IMR-90 (cell line): Measurements from ENCODE around the gene ATXN1. TPM values are rescaled to one million over a fixed set of nuclear protein-coding genes. Genes with fewer than 3 reads are reported as not detected.

Experiments
- ATAC-seq: fragments of 200-7000 bp; cut with Tn5 transposase; 2 replicates; pipeline ENCODE4 v1.9.1; 2020; ENCODE audit warnings: low read depth, mild to moderate bottlenecking, moderate library complexity
- BruUV-seq: library from RNA; stranded (reverse); fragments of 400-500 nt; replicated peaks from 2 replicates; lab custom pipeline; 2021; lab: Mats Ljungman, UMichigan
- CTCF ChIA-PET: fragments of 300-600 bp; formaldehyde crosslinking; extraction: SDS; loops from one replicate; lab custom pipeline; 2021; ENCODE audit warnings: antibody characterized with exemption; lab: Yijun Ruan, JAX
- POLR2A ChIA-PET: fragments of 300-600 bp; sonication (Branson Sonifier 250); formaldehyde crosslinking; loops from one replicate; lab custom pipeline; 2022; ENCODE audit warnings: antibody characterized with exemption; ENCODE audit not compliant: unreplicated experiment; lab: Charles Lee
- DNase-seq: peaks from one replicate; pipeline ENCODE4 v3.0.0; 2013
- H2AFZ ChIP-seq: replicated peaks from 2 replicates; pipeline ENCODE3; 2013; ENCODE audit warnings: low read length, mild to moderate bottlenecking; ENCODE audit not compliant: poor library complexity
- H2AK5ac ChIP-seq: 2 replicates; pipeline ENCODE4 v1.6.1; 2013; ENCODE audit warnings: low read depth, low read length, inconsistent platforms
- H2AK9ac ChIP-seq: replicated peaks from 2 replicates; pipeline ENCODE3; 2013; ENCODE audit warnings: mild to moderate bottlenecking, low read depth, low read length, moderate library complexity; ENCODE audit not compliant: poor library complexity
- H2BK120ac ChIP-seq: 2 replicates; pipeline ENCODE4 v1.6.1; 2013; ENCODE audit warnings: low read depth, low read length, inconsistent platforms
- H2BK15ac ChIP-seq: 3 replicates; pipeline ENCODE4 v1.6.1; 2013; ENCODE audit warnings: low read depth, low read length, inconsistent platforms
- H2BK20ac ChIP-seq: 2 replicates; pipeline ENCODE4 v1.6.1; 2013; ENCODE audit warnings: low read depth, mild to moderate bottlenecking, inconsistent platforms, low read length, moderate library complexity
- H2BK5ac ChIP-seq: 2 replicates; pipeline ENCODE4 v1.6.1; 2013; ENCODE audit warnings: mild to moderate bottlenecking, low read depth, low read length, inconsistent platforms; ENCODE audit not compliant: poor library complexity, severe bottlenecking
- H3K14ac ChIP-seq: replicated peaks from 2 replicates; pipeline ENCODE4 v1.6.1; 2013; ENCODE audit warnings: low read depth, low read length, inconsistent platforms
- H3K18ac ChIP-seq: 2 replicates; pipeline ENCODE4 v1.6.1; 2013; ENCODE audit warnings: low read depth, low read length, control low read depth
- H3K23ac ChIP-seq: 2 replicates; pipeline ENCODE4 v1.6.1; 2013; ENCODE audit warnings: low read depth, low read length, inconsistent platforms
- H3K27ac ChIP-seq: 2 replicates; pipeline ENCODE4 v1.5.1; 2013; ENCODE audit warnings: mild to moderate bottlenecking, control low read depth, low read length; ENCODE audit not compliant: insufficient read depth
- H3K27me3 ChIP-seq: 2 replicates; pipeline ENCODE4 v1.6.1; 2013; ENCODE audit warnings: low read length; ENCODE audit not compliant: control insufficient read depth, insufficient read depth
- H3K36me3 ChIP-seq: 2 replicates; pipeline ENCODE4 v1.6.1; 2013; ENCODE audit warnings: low read length, mixed read lengths; ENCODE audit not compliant: control insufficient read depth, insufficient read depth
- H3K4ac ChIP-seq: 2 replicates; pipeline ENCODE4 v1.6.1; 2013; ENCODE audit warnings: low read depth, low read length, inconsistent platforms
- H3K4me1 ChIP-seq: 2 replicates; pipeline ENCODE4 v1.6.1; 2013; ENCODE audit warnings: low read length, mixed read lengths; ENCODE audit not compliant: control insufficient read depth, insufficient read depth
- H3K4me2 ChIP-seq: 2 replicates; pipeline ENCODE4 v1.6.1; 2013; ENCODE audit warnings: low read depth, mild to moderate bottlenecking, control low read depth, low read length, moderate library complexity
- H3K4me3 ChIP-seq: 2 replicates; pipeline ENCODE4 v1.5.1; 2013; ENCODE audit warnings: low read depth, mild to moderate bottlenecking, control low read depth, low read length, moderate library complexity; ENCODE audit not compliant: insufficient read depth
- H3K56ac ChIP-seq: 2 replicates; pipeline ENCODE4 v1.6.1; 2013; ENCODE audit warnings: low read length, inconsistent platforms; ENCODE audit not compliant: insufficient read depth; ENCODE audit errors: extremely low read depth
- H3K79me1 ChIP-seq, 2 experiments: 2 replicates each; pipeline ENCODE4 v1.6.1; 2013; ENCODE audit warnings: low read length in 2 of 2, inconsistent platforms in 1 of 2, low read depth in 1 of 2
- H3K9ac ChIP-seq: 2 replicates; pipeline ENCODE4 v1.6.1; 2013; ENCODE audit warnings: low read depth, low read length, control low read depth
- H3K9me1 ChIP-seq: 2 replicates; pipeline ENCODE4 v1.6.1; 2013; ENCODE audit warnings: low read length, inconsistent platforms; ENCODE audit not compliant: insufficient read depth
- H3K9me3 ChIP-seq: 2 replicates; pipeline ENCODE4 v1.6.1; 2013; ENCODE audit warnings: low read length; ENCODE audit not compliant: control insufficient read depth, insufficient read depth
- H4K20me1 ChIP-seq: 2 replicates; pipeline ENCODE4 v1.6.1; 2013; ENCODE audit warnings: low read length, inconsistent platforms; ENCODE audit not compliant: insufficient read depth
- H4K5ac ChIP-seq: 2 replicates; pipeline ENCODE4 v1.6.1; 2013; ENCODE audit warnings: mild to moderate bottlenecking, low read depth, low read length, control low read depth
- H4K8ac ChIP-seq, 2 experiments: 2 replicates each; pipeline ENCODE4 v1.6.1; 2013; ENCODE audit warnings: low read depth in 2 of 2, low read length in 2 of 2, control low read depth in 1 of 2, inconsistent platforms in 1 of 2
- H4K91ac ChIP-seq: 2 replicates; pipeline ENCODE4 v1.6.1; 2013; ENCODE audit warnings: low read depth, low read length, inconsistent platforms; ENCODE audit not compliant: insufficient read depth
- BHLHE40 ChIP-seq: fragments of 150-350 bp; IDR thresholded peaks from 2 replicates; pipeline ENCODE4 v1.6.1; 2016; ENCODE audit warnings: mild to moderate bottlenecking, low read depth, low read length
- CEBPB ChIP-seq: IDR thresholded peaks from 2 replicates; pipeline ENCODE4 v1.6.1; 2012; ENCODE audit warnings: low read depth, low read length, improper control_type of control experiment
- CHD1 ChIP-seq: IDR thresholded peaks from 2 replicates; pipeline ENCODE4 v1.6.1; 2012; ENCODE audit warnings: low read depth, low read length, improper control_type of control experiment
- FOS ChIP-seq: fragments of 150-350 bp; IDR thresholded peaks from 2 replicates; pipeline ENCODE4 v1.6.1; 2016; ENCODE audit warnings: low read depth, low read length
- MAFK ChIP-seq: IDR thresholded peaks from 2 replicates; pipeline ENCODE4 v1.6.1; 2012; ENCODE audit warnings: low read depth, low read length, improper control_type of control experiment
- MAZ ChIP-seq: IDR thresholded peaks from 2 replicates; pipeline ENCODE4 v1.6.1; 2012; ENCODE audit warnings: low read depth, mild to moderate bottlenecking, low read length, improper control_type of control experiment, moderate library complexity, borderline replicate concordance
- MXI1 ChIP-seq: IDR thresholded peaks from 2 replicates; pipeline ENCODE4 v1.6.1; 2012; ENCODE audit warnings: low read depth, mild to moderate bottlenecking, low read length, moderate library complexity, borderline replicate concordance
- NFE2L2 ChIP-seq: fragments of 150-350 bp; IDR thresholded peaks from 2 replicates; pipeline ENCODE4 v1.6.1; 2016; ENCODE audit warnings: low read depth, mild to moderate bottlenecking, low read length
- POLR2A ChIP-seq: IDR thresholded peaks from 2 replicates; pipeline ENCODE4 v1.6.1; 2012; ENCODE audit warnings: mild to moderate bottlenecking, low read depth, low read length
- RAD21 ChIP-seq: IDR thresholded peaks from 2 replicates; pipeline ENCODE4 v1.6.1; 2012; ENCODE audit warnings: low read length, improper control_type of control experiment
- RCOR1 ChIP-seq: IDR thresholded peaks from 2 replicates; pipeline ENCODE4 v1.6.1; 2012; ENCODE audit warnings: mild to moderate bottlenecking, low read length, improper control_type of control experiment; ENCODE audit not compliant: insufficient replicate concordance
- RFX5 ChIP-seq: IDR thresholded peaks from 2 replicates; pipeline ENCODE4 v1.8.0; 2012; ENCODE audit warnings: low read depth, mild to moderate bottlenecking, low read length, moderate library complexity
- SMC3 ChIP-seq: fragments of 150-350 bp; IDR thresholded peaks from 2 replicates; pipeline ENCODE4 v1.6.1; 2016; ENCODE audit warnings: low read depth, mild to moderate bottlenecking, antibody characterized with exemption, low read length, moderate library complexity
- WGBS, 2 experiments: methylation state at CpG; one replicate each; pipeline versions ENCODE4 v1.1.5 to v1.1.7; 2013; ENCODE audit warnings: missing lambda C conversion rate in 2 of 2; ENCODE audit not compliant: insufficient read length in 1 of 2; ENCODE audit errors: extremely low coverage in 2 of 2; 5-methylcytosine and 5-hydroxymethylcytosine counted together
- dilution Hi-C: fragments of 300-500 bp; cut with HindIII; formaldehyde crosslinking; loops from one replicate; pipeline ENCODE4 v1.14.3; 2018; ENCODE audit warnings: low sequenced_read_pairs; ENCODE audit not compliant: unreplicated experiment
- in situ Hi-C: fragments of 300-500 bp; cut with MboI; formaldehyde crosslinking; loops from 3 replicates; pipeline ENCODE4 v1.14.3; 2019; ENCODE audit warnings: low sequenced_read_pairs, inconsistent platforms, mixed read lengths
- intact Hi-C: fragments of 100-400 bp; cut with micrococcal nuclease; formaldehyde crosslinking; loops from 2 replicates; pipeline ENCODE4 v1.10.0; 2022
- polyA plus RNA-seq, 3 experiments: library from polyadenylated mRNA; depleted of rRNA; stranded (reverse); fragments of >200 nt; gene quantifications; 2 replicates each; pipeline ENCODE4 v1.2.3, GENCODE V29; 2012; ENCODE audit warnings: low replicate concordance in 1 of 3
- total RNA-seq: library from RNA; depleted of rRNA; stranded (reverse); fragments of >200 nt; gene quantifications from 2 replicates; pipeline ENCODE4 v1.2.3, GENCODE V29; 2012
- TF ChIP-seq, protein P1 (sequence below): fragments of 150-350 bp; IDR thresholded peaks from 2 replicates; pipeline ENCODE4 v1.6.1; 2016; ENCODE audit warnings: low read depth, mild to moderate bottlenecking, low read length, moderate library complexity, borderline replicate concordance
- TF ChIP-seq, protein P2 (sequence below): conservative IDR thresholded peaks from 2 replicates; pipeline ENCODE4 v1.5.1; 2012; ENCODE audit warnings: mild to moderate bottlenecking, low read depth, low read length, improper control_type of control experiment
- TF ChIP-seq, protein P3 (sequence below): fragments of 150-350 bp; IDR thresholded peaks from 2 replicates; pipeline ENCODE4 v1.6.1; 2017; ENCODE audit warnings: mild to moderate bottlenecking, antibody characterized with exemption, low read length, low read depth

Gene ATXN1
- total and polyA plus RNA-seq, 2 of the 4 experiments (the other 2 are of a cell fraction), result 7.3 to 11.1 TPM

DNA sequence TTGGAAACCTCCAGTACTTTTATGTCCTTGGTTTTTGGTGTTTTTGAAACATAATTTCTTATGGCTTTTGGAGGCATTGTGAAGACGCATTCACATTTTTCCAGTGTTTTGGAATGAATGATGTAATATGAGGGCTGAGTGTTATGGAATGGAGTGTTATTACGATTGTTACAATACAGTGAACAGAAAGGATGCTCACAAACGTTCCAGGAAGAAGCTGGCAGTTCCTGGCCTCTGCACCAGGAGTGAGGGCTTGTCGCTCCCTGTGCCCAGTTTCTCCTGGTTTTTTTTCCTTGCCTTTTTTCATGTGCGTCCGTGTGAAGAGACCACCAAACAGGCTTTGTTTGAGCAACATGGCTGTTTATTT is 502.6 kb downstream of the ATXN1 start:
- Histone ChIP-seq H2AFZ (no peak overlapping the region), H2BK5ac (no peak overlapping the region), H2BK20ac (no peak overlapping the region), H3K4me1 (no peaks in the 10 kb centered on the region; the same call in 1 of the 2 replicates), H4K91ac (no peak overlapping the region), H3K56ac (no peak overlapping the region), H3K23ac (no peak overlapping the region), H3K18ac (no peak overlapping the region), H3K9me1 (no peaks in the 10 kb centered on the region), H2BK120ac (no peak overlapping the region), H4K5ac (no peak overlapping the region), H4K8ac (no peak overlapping the region), H2BK15ac (no peak overlapping the region), H3K79me1 (no peaks in the 10 kb centered on the region), H3K27me3 (no peaks in the 10 kb centered on the region; the same call in 1 of the 2 replicates), H3K4ac (no peak overlapping the region), H3K4me3 (no peak overlapping the region), H3K9ac (no peak overlapping the region), H3K4me2 (no peak overlapping the region), H2AK9ac (no peak overlapping the region), H3K14ac (no peak overlapping the region), H3K9me3 (no peaks in the 10 kb centered on the region), H3K27ac (no peak overlapping the region), H3K36me3 (no peaks in the 10 kb centered on the region), H2AK5ac (no peak overlapping the region), H4K20me1 (no peaks in the 10 kb centered on the region)
- WGBS, 2 experiments, result 43% methylated on average over 3 of the region's 6 CpGs; no CpG with 5 or more reads in 1 of the 2 experiments
- ATAC-seq, result 0 out of 2 replicates have a peak, but pooled peaks have one; percentile 32
- intact Hi-C loops (no loop called here), dilution Hi-C loops (no loop called here), in situ Hi-C loops (no loop called here)
- ChIA-PET POLR2A (interaction anchor here (0.5 kb wide), 1 partner anchor 495 kb away, joined by 3 read pairs; no protein-coding TSS in a partner anchor), CTCF (no interaction called here)
- BruUV-seq, result no TSS peak
- no peak for DNase-seq
- TF ChIP-seq CEBPB (no peak), CHD1 (no peak), RCOR1 (no peak), RAD21 (no peak), BHLHE40 (no peak), RFX5 (no peak), SMC3 (no peak), MAZ (no peak), MAFK (no peak), MXI1 (no peak), FOS (no peak), NFE2L2 (no peak), POLR2A (no peak)
- TF ChIP-seq, protein P1, sequence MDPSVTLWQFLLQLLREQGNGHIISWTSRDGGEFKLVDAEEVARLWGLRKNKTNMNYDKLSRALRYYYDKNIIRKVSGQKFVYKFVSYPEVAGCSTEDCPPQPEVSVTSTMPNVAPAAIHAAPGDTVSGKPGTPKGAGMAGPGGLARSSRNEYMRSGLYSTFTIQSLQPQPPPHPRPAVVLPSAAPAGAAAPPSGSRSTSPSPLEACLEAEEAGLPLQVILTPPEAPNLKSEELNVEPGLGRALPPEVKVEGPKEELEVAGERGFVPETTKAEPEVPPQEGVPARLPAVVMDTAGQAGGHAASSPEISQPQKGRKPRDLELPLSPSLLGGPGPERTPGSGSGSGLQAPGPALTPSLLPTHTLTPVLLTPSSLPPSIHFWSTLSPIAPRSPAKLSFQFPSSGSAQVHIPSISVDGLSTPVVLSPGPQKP, result no peak
- TF ChIP-seq, protein P2, sequence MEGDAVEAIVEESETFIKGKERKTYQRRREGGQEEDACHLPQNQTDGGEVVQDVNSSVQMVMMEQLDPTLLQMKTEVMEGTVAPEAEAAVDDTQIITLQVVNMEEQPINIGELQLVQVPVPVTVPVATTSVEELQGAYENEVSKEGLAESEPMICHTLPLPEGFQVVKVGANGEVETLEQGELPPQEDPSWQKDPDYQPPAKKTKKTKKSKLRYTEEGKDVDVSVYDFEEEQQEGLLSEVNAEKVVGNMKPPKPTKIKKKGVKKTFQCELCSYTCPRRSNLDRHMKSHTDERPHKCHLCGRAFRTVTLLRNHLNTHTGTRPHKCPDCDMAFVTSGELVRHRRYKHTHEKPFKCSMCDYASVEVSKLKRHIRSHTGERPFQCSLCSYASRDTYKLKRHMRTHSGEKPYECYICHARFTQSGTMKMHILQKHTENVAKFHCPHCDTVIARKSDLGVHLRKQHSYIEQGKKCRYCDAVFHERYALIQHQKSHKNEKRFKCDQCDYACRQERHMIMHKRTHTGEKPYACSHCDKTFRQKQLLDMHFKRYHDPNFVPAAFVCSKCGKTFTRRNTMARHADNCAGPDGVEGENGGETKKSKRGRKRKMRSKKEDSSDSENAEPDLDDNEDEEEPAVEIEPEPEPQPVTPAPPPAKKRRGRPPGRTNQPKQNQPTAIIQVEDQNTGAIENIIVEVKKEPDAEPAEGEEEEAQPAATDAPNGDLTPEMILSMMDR, result no peak
- TF ChIP-seq, protein P3, sequence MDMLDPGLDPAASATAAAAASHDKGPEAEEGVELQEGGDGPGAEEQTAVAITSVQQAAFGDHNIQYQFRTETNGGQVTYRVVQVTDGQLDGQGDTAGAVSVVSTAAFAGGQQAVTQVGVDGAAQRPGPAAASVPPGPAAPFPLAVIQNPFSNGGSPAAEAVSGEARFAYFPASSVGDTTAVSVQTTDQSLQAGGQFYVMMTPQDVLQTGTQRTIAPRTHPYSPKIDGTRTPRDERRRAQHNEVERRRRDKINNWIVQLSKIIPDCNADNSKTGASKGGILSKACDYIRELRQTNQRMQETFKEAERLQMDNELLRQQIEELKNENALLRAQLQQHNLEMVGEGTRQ, result no peak
